HAP-1 (cell line): ENCODE measurements around the gene BCKDHA.
"Not testable (repeated sequence)": the region's sequence is repeated elsewhere in the genome, so short reads cannot be mapped to it uniquely, and the experiment has no call there.

ENCODE experiments used
- DNase-seq, 2 experiments: peaks; one replicate each; pipeline ENCODE4 v3.0.0-alpha.2; 2016 to 2020; ENCODE audit warnings: low spot score in 2 of 2
- H3K27me3 ChIP-seq: fragments of 250-450 bp; sonication (Bioruptor Pico); 2 replicates; pipeline ENCODE4 v1.5.1; 2020; ENCODE audit warnings: low read depth, mild to moderate bottlenecking, moderate library complexity
- H3K36me3 ChIP-seq: fragments of 250-450 bp; sonication (Bioruptor Pico); replicated peaks from 2 replicates; pipeline ENCODE4 v1.5.1; 2020; ENCODE audit warnings: mild to moderate bottlenecking
- H3K4me1 ChIP-seq: fragments of 250-450 bp; sonication (Bioruptor Pico); 2 replicates; pipeline ENCODE4 v1.5.1; 2020; ENCODE audit warnings: mild to moderate bottlenecking
- H3K4me3 ChIP-seq: fragments of 250-450 bp; sonication (Bioruptor Pico); 2 replicates; pipeline ENCODE4 v1.5.1; 2020; ENCODE audit warnings: mild to moderate bottlenecking, moderate library complexity
- H3K9me3 ChIP-seq: fragments of 250-450 bp; sonication (Bioruptor Pico); 2 replicates; pipeline ENCODE4 v1.5.1; 2020; ENCODE audit warnings: mild to moderate bottlenecking, moderate library complexity
- in situ Hi-C: fragments of 300-500 bp; cut with MboI; formaldehyde crosslinking; loops from 3 replicates; pipeline ENCODE4 v1.14.3; 2020; ENCODE audit warnings: low sequenced_read_pairs, inconsistent platforms, mixed read lengths

The BCKDHA gene

DNA sequence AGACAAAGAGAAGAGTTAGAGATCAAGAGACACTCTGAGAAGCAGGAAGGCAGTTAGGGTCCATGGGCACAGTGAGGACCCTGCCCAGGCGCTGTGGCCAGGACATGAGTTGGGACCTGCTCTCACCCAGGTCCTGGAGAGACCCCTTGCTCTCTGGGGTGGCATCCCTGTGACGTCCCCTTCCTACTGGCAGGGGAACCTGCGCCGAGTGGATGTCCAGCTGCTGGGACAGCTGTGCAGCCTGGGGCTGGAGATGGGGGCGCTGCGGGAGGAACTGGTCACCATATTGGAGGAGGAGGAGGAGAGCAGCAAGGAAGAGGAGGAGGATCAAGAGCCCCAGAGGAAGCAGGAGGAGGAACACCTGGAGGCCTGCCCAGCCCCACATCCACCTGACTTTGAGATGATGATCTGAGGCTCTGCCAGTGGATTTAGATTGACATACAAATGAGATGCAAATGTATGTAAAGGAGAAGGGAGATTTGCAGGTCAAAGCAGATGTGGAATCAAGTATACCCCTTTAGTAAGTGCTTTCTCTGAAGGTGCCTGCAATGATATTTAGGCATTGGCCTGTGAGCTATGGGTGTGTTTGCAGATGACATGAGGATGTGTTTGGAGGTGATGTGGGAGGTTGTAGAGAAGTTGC is 46.3 kb downstream of the BCKDHA start:
- in situ Hi-C loops, result no loop called here
- Histone ChIP-seq H3K36me3 (no peaks in the 10 kb centered on the region), H3K4me3 (no peak overlapping the region), H3K4me1 (no peaks in the 10 kb centered on the region; the same call in 1 of the 2 replicates), H3K27me3 (peaks cover 3% of the 10 kb centered on the region; the same call in 1 of the 2 replicates), H3K9me3 (no peaks in the 10 kb centered on the region)
- no peak for DNase-seq

GRCh38 chr19:41445575-41445974 is 48.0 kb downstream of the BCKDHA start:
- no peaks in the 10 kb centered on the region for H3K9me3 ChIP-seq
- no peaks in the 10 kb centered on the region for H3K36me3 ChIP-seq
- no peak for DNase-seq
- H3K4me1 ChIP-seq, result no peaks in the 10 kb centered on the region
- peaks cover 3% of the 10 kb centered on the region; the same call in 1 of the 2 replicates for H3K27me3 ChIP-seq
- in situ Hi-C loops, result loop anchor here (5.0 kb wide), 1 partner anchor 127 kb away; no protein-coding TSS in a partner anchor
- no peak overlapping the region for H3K4me3 ChIP-seq

DNA sequence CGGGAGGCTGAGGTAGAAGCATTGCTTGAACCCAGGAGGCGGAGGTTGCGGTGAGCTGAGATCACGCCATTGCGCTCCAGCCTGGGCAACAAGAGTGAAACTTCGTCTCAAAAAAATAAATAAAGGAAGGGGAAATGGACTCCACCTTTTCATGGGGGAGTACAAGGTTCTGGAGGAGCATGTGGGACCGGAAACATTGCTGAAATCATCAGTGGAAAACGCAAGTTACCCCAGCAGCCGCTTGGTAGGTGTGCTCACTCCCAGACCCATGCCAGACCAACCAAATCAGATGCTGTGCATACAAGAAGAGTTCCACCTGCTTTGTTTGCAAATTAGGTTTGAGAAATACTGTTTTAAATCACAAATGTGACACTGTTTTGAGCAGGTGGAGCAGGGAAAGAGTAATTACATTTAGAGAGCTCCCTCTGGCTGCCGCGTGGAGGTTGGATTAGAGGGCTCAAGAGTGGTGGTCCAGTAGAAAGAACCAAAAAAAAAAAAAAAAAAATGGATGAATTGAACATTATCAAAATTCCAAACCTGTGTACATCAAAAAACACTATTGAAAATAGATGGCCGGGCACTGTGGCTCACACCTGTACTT is 50.2 kb downstream of the BCKDHA start:
- Histone ChIP-seq H3K4me1 (no peaks in the 10 kb centered on the region), H3K36me3 (no peaks in the 10 kb centered on the region), H3K27me3 (peaks cover 3% of the 10 kb centered on the region; the same call in 1 of the 2 replicates), H3K4me3 (no peak overlapping the region), H3K9me3 (no peaks in the 10 kb centered on the region)
- DNase-seq, result no peak
- in situ Hi-C loops, result loop anchor here (5.0 kb wide), 1 partner anchor 124 kb away; no protein-coding TSS in a partner anchor

DNA sequence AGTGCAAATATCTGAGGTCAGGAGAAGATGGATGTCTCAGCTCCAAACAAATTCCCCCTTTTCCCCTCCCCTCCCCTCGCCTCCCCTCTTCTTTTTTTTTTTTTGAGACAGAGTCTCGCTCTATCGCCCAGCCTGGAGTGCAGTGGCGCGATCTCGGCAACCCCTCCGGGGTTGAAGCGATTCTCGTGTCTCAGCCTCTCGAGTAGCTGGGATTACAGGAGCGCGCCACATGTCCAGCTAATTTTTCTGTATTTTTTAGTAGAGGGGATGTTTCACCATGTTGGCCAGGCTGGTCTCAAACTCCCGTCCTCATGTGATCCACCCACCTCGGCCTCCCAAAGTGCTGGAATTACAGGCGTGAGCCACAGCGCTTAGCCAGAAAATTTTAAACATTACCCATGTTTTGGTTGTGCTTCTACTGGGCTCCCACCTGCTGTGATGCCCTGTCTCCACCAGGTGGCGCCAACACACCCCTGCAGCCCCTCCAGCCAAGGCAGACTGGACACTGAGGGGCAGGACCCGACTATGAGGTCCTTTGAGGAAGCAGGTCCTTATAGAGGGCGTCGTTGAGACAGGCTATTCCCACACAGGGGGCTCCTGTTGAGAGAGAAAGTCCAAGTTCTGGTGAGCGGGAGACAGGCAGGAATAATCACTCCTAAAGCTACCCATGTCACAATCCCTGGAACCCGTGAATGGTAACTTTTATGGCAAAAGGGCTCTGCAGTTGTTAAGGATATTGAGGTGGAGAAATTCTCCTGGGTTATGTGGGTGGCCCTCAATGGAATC is 51.7 kb downstream of the BCKDHA start:
- Histone ChIP-seq H3K4me3 (peak overlapping the region; percentile 22), H3K36me3 (no peaks in the 10 kb centered on the region), H3K9me3 (no peaks in the 10 kb centered on the region), H3K4me1 (no peaks in the 10 kb centered on the region), H3K27me3 (peaks cover 3% of the 10 kb centered on the region; the same call in 1 of the 2 replicates)
- in situ Hi-C loops, result loop anchor here (5.0 kb wide), 1 partner anchor 123 kb away; no protein-coding TSS in a partner anchor
- DNase-seq, result peak; percentile 68 to 86

DNA sequence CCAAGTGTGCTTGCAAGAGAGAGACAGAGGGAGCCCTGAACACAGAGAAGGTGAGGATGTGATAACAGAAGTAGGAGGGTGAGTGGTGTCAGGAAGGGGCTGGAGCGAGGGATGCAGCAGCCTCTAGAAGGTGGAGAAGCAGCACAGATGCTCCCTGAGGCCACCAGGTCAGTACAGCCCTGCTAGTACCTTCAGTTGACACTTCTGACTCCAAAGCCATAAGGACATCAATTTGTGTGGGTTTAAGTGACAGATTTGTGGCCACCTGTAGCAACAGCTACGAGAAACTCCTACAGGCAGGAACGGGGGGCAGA is 52.2 kb downstream of the BCKDHA start:
- no peak overlapping the region for H3K4me3 ChIP-seq
- H3K27me3 ChIP-seq, result peaks cover 3% of the 10 kb centered on the region; the same call in 1 of the 2 replicates
- in situ Hi-C loops, result loop anchor here (5.0 kb wide), 1 partner anchor 122 kb away; no protein-coding TSS in a partner anchor
- no peaks in the 10 kb centered on the region for H3K9me3 ChIP-seq
- no peaks in the 10 kb centered on the region for H3K36me3 ChIP-seq
- H3K4me1 ChIP-seq, result no peaks in the 10 kb centered on the region
- DNase-seq, result no peak

GRCh38 chr19:41452584-41453275 is 55.1 kb downstream of the BCKDHA start:
- Histone ChIP-seq H3K36me3 (no peaks in the 10 kb centered on the region), H3K27me3 (peaks cover 6% of the 10 kb centered on the region), H3K9me3 (no peaks in the 10 kb centered on the region), H3K4me3 (no peak overlapping the region), H3K4me1 (no peaks in the 10 kb centered on the region)
- DNase-seq, result no peak
- in situ Hi-C loops, result no loop called here

DNA sequence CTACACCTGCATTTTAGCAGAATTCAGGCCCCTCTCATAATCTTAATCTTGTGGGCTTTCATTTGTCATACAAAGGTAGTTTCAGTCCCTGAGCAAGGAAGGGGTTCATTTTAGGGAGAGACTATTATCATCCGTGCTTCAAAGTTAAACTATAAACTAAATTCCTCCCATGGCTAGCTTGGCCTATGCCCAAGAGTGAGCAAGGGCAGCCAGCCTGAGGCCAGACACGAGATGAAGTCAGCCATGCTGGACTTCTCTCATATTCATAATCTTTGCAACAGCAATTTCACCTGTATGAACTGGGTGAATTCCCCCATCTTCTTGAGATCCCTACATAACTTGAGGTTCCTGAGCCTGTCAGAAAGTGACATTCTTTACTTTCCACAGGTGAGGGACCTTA is 58.3 kb downstream of the BCKDHA start:
- Histone ChIP-seq H3K4me1 (no peaks in the 10 kb centered on the region), H3K27me3 (peaks cover 6% of the 10 kb centered on the region), H3K4me3 (no peak overlapping the region), H3K9me3 (no peaks in the 10 kb centered on the region), H3K36me3 (no peaks in the 10 kb centered on the region)
- in situ Hi-C loops, result no loop called here
- no peak for DNase-seq

GRCh38 chr19:41456342-41456918 is 58.8 kb downstream of the BCKDHA start:
- in situ Hi-C loops, result no loop called here
- H3K4me1 ChIP-seq, result no peaks in the 10 kb centered on the region
- no peaks in the 10 kb centered on the region for H3K36me3 ChIP-seq
- DNase-seq, result no peak
- H3K9me3 ChIP-seq, result no peaks in the 10 kb centered on the region
- H3K27me3 ChIP-seq, result peaks cover 8% of the 10 kb centered on the region
- no peak overlapping the region for H3K4me3 ChIP-seq

GRCh38 chr19:41457241-41457640 is 59.6 kb downstream of the BCKDHA start:
- no peaks in the 10 kb centered on the region for H3K36me3 ChIP-seq
- no peaks in the 10 kb centered on the region for H3K4me1 ChIP-seq
- H3K4me3 ChIP-seq, result no peak overlapping the region
- no peaks in the 10 kb centered on the region for H3K9me3 ChIP-seq
- peaks cover 8% of the 10 kb centered on the region for H3K27me3 ChIP-seq
- DNase-seq, result no peak
- in situ Hi-C loops, result no loop called here

GRCh38 chr19:41462497-41462896 is 64.9 kb downstream of the BCKDHA start:
- H3K4me1 ChIP-seq, result no peaks in the 10 kb centered on the region
- H3K9me3 ChIP-seq, result no peaks in the 10 kb centered on the region
- H3K4me3 ChIP-seq, result no peak overlapping the region
- DNase-seq, result no peak
- no peaks in the 10 kb centered on the region for H3K36me3 ChIP-seq
- peaks cover 5% of the 10 kb centered on the region for H3K27me3 ChIP-seq
- in situ Hi-C loops, result no loop called here

GRCh38 chr19:41463257-41464256 is 65.9 kb downstream of the BCKDHA start:
- H3K4me1 ChIP-seq, H3K9me3 ChIP-seq, DNase-seq, H3K27me3 ChIP-seq, in situ Hi-C loops, H3K36me3 ChIP-seq, H3K4me3 ChIP-seq: not testable (repeated sequence)
